HEK293T (cell line): ENCODE data around the gene RUBCNL.

ENCODE experiments used
- ELF4 ChIP-seq: fragments of 450-650 bp; IDR thresholded peaks from 2 replicates; pipeline ENCODE4 v1.6.1; 2017; ENCODE audit warnings: antibody characterized with exemption
- FOXA1 ChIP-seq: fragments of 450-650 bp; IDR thresholded peaks from 2 replicates; pipeline ENCODE4 v1.6.1; 2016; ENCODE audit warnings: mild to moderate bottlenecking
- FOXM1 ChIP-seq: fragments of 450-650 bp; IDR thresholded peaks from 2 replicates; pipeline ENCODE4 v1.6.1; 2017; ENCODE audit warnings: mild to moderate bottlenecking, borderline replicate concordance
- HDGF ChIP-seq: fragments of 450-650 bp; IDR thresholded peaks from 2 replicates; pipeline ENCODE4 v1.6.1; 2017; ENCODE audit warnings: antibody characterized with exemption, borderline replicate concordance
- L3MBTL2 ChIP-seq: fragments of 450-650 bp; conservative IDR thresholded peaks from 2 replicates; pipeline ENCODE4 v1.6.1; 2016; ENCODE audit warnings: mild to moderate bottlenecking
- SP1 ChIP-seq: fragments of 450-650 bp; IDR thresholded peaks from 2 replicates; pipeline ENCODE4 v1.6.1; 2017
- SUZ12 ChIP-seq: fragments of 450-650 bp; IDR thresholded peaks from 2 replicates; pipeline ENCODE4 v1.6.1; 2016; ENCODE audit warnings: mild to moderate bottlenecking

- TF ChIP-seq HDGF (no peak), SUZ12 (no peak), SP1 (no peak), FOXM1 (no peak), L3MBTL2 (no peak), FOXA1 (no peak), ELF4 (no peak)
Measured at GRCh38 chr13:46392967-46393366, 5.9 kb upstream of the RUBCNL start.
